ENCODE measurements around the gene CEP164. TPM values are rescaled to one million over a fixed set of nuclear protein-coding genes. Genes with fewer than 3 reads are reported as not detected.

The CEP164 gene
- polyA plus RNA-seq, 1 donor from 2014 or later, result 27.4 TPM

- Histone ChIP-seq H2AFZ (ENCODE audit: low read depth, low read length) (no peak overlapping the region), H3F3A (ENCODE audit: insufficient read depth, low read length, poor library complexity, severe bottlenecking) (no peaks in the 10 kb centered on the region), H3K9me3 (ENCODE audit: low read length) (no peaks in the 10 kb centered on the region), H3K27me3 (ENCODE audit: insufficient read depth, low read depth, low read length) (no peaks in the 10 kb centered on the region), H3K4me2 (ENCODE audit: low read length) (no peak overlapping the region), H3K36me3 (ENCODE audit: insufficient read depth, low read length) (no peaks in the 10 kb centered on the region), H3K9me2 (ENCODE audit: insufficient read depth, low read length) (no peaks in the 10 kb centered on the region), H3K4me3 (ENCODE audit: low read length) (peak overlapping the region; percentile 92), H3K27ac (ENCODE audit: low read length) (no peak overlapping the region), H3K79me2 (replicated peaks; ENCODE audit: insufficient read depth, low read length) (no peaks in the 10 kb centered on the region), H4K20me1 (ENCODE audit: insufficient read depth) (no peaks in the 10 kb centered on the region), H3K9ac (ENCODE audit: low read length) (no peak overlapping the region)
- TF ChIP-seq CTCF (IDR thresholded peaks at IDR 0.05; ENCODE audit: poor library complexity, severe bottlenecking), result no peak
Measured at GRCh38 chr11:117313828-117314768, 13.6 kb upstream of the CEP164 start.

- peak overlapping the region; percentile 92 for H3K4me3 ChIP-seq (ENCODE audit: low read length)
- H3K27ac ChIP-seq (ENCODE audit: low read length), result no peak overlapping the region
- no peaks in the 10 kb centered on the region for H3K9me3 ChIP-seq (ENCODE audit: low read length)
- peak overlapping the region; percentile 45 for H3K4me2 ChIP-seq (ENCODE audit: low read length)
- H3F3A ChIP-seq (ENCODE audit: insufficient read depth, low read length, poor library complexity, severe bottlenecking), result no peaks in the 10 kb centered on the region
- no peaks in the 10 kb centered on the region for H3K27me3 ChIP-seq (ENCODE audit: insufficient read depth, low read depth, low read length)
- H3K9ac ChIP-seq (ENCODE audit: low read length), result peak overlapping the region; percentile 79
- no peaks in the 10 kb centered on the region for H4K20me1 ChIP-seq (ENCODE audit: insufficient read depth)
- H2AFZ ChIP-seq (ENCODE audit: low read depth, low read length), result no peak overlapping the region
- TF ChIP-seq MXI1 (conservative IDR thresholded peaks at IDR 0.05; ENCODE audit: poor library complexity, severe bottlenecking) (no peak), EP300 (conservative IDR thresholded peaks at IDR 0.05; ENCODE audit: poor library complexity, severe bottlenecking) (no peak)
- no peaks in the 10 kb centered on the region for H3K9me2 ChIP-seq (ENCODE audit: insufficient read depth, low read length)
- H3K36me3 ChIP-seq (ENCODE audit: insufficient read depth, low read length), result no peaks in the 10 kb centered on the region
- H3K79me2 ChIP-seq (replicated peaks; ENCODE audit: insufficient read depth, low read length), result no peaks in the 10 kb centered on the region
Measured at GRCh38 chr11:117314840-117315239, 12.8 kb upstream of the CEP164 start.

- H3K9me2 ChIP-seq (ENCODE audit: insufficient read depth, low read length), result no peaks in the 10 kb centered on the region
- TF ChIP-seq EZH2 (IDR thresholded peaks at IDR 0.05; ENCODE audit: borderline replicate concordance, insufficient read depth, low read length, poor library complexity, severe bottlenecking), result no peak
- no peak for TF ChIP-seq CTCF (IDR thresholded peaks at IDR 0.05; ENCODE audit: poor library complexity, severe bottlenecking)
- no peak for TF ChIP-seq TAF1 (IDR thresholded peaks at IDR 0.05; ENCODE audit: low read depth)
- no peak for TF ChIP-seq MXI1 (conservative IDR thresholded peaks at IDR 0.05; ENCODE audit: poor library complexity, severe bottlenecking)
- TF ChIP-seq REST (IDR thresholded peaks at IDR 0.05; ENCODE audit: borderline replicate concordance), result no peak
- no peak for TF ChIP-seq RAD21 (conservative IDR thresholded peaks at IDR 0.05)
- no peak for TF ChIP-seq POLR2AphosphoS5 (IDR thresholded peaks at IDR 0.05)
- no peak for TF ChIP-seq EP300 (conservative IDR thresholded peaks at IDR 0.05; ENCODE audit: poor library complexity, severe bottlenecking)
- no peak for TF ChIP-seq SMC3 (conservative IDR thresholded peaks at IDR 0.05; ENCODE audit: poor library complexity)
- H3F3A ChIP-seq (ENCODE audit: insufficient read depth, low read length, poor library complexity, severe bottlenecking), result no peaks in the 10 kb centered on the region
- peak overlapping the region; percentile 91 for H2AFZ ChIP-seq (ENCODE audit: low read depth, low read length)
- peak overlapping the region; percentile 45 for H3K4me2 ChIP-seq (ENCODE audit: low read length)
- no peaks in the 10 kb centered on the region for H3K27me3 ChIP-seq (ENCODE audit: insufficient read depth, low read depth, low read length)
- peak overlapping the region; percentile 79 for H3K9ac ChIP-seq (ENCODE audit: low read length)
- H3K4me3 ChIP-seq (ENCODE audit: low read length), result peak overlapping the region; percentile 92
- no peaks in the 10 kb centered on the region for H3K36me3 ChIP-seq (ENCODE audit: insufficient read depth, low read length)
- H3K79me2 ChIP-seq (replicated peaks; ENCODE audit: insufficient read depth, low read length), result no peaks in the 10 kb centered on the region
- no peaks in the 10 kb centered on the region for H4K20me1 ChIP-seq (ENCODE audit: insufficient read depth)
- H3K9me3 ChIP-seq (ENCODE audit: low read length), result no peaks in the 10 kb centered on the region
- H3K27ac ChIP-seq (ENCODE audit: low read length), result peak overlapping the region; percentile 8
Measured at GRCh38 chr11:117315285-117316196, 12.1 kb upstream of the CEP164 start.
